ENCODE results near the gene RUBCN. TPM values are rescaled to one million over a fixed set of nuclear protein-coding genes. Genes with fewer than 3 reads are reported as not detected.

RUBCN gene
- total and polyA plus RNA-seq, 2 of the 13 experiments (the other 11 are each of a cell fraction or from before 2014, with no cell fraction given), result 5.2 to 8.1 TPM

DNA sequence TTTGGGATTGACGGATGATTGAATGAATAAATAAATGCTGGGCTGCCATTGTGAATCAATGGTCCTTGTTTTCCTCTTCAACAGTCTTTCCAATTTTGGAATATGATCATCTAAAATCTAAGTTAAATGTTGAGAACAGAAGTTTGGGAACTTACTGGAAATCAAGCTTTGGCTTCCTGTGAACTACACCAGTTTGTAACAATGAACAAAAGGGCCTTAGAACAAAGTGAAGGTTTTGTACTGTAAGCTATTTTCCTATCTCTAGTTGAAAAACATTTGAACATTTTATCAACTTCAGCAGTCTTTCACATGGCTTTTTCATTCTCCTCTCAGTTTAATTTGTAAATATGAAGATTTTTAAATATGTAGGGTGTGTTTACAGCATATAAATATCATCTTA lies 66.3 kb downstream of the RUBCN start:
- no peak for ATAC-seq
- Histone ChIP-seq H3K4me1 (ENCODE audit: insufficient read depth, low read length) (peaks cover 13% of the 10 kb centered on the region), H4K20me1 (ENCODE audit: insufficient read depth, low read length) (no peaks in the 10 kb centered on the region), H3K4me3 (replicated peaks in 1 of 3; ENCODE audit: insufficient read depth in 1 of 3, low read depth in 2 of 3, low read length in 3 of 3) (no peak overlapping the region), H3K79me2 (ENCODE audit: insufficient read depth, low read length) (no peaks in the 10 kb centered on the region), H2AFZ (ENCODE audit: low read length) (no peak overlapping the region), H3K27ac (ENCODE audit: extremely low read length, insufficient read depth, low read length) (no peak overlapping the region), H3K9me3 (ENCODE audit: low read length) (no peaks in the 10 kb centered on the region), H3K4me2 (ENCODE audit: low read depth, low read length) (no peak overlapping the region), H3K9ac (ENCODE audit: insufficient read depth, low read depth, low read length) (no peak overlapping the region), H3K27me3 (ENCODE audit: control insufficient read depth in 1 of 2, insufficient read depth in 2 of 2, low read length in 2 of 2) (no peaks in the 10 kb centered on the region), H3K36me3 (replicated peaks in 1 of 2; ENCODE audit: control insufficient read depth in 1 of 2, insufficient read depth in 2 of 2, low read length in 2 of 2) (peaks cover 0 to 8% of the 10 kb centered on the region in 2 experiments; a peak in 1 of 5 replicates)
- no peak for DNase-seq (ENCODE audit: low spot score)
- intact Hi-C loops (cut with micrococcal nuclease; ENCODE audit: unreplicated experiment), result no loop called here
- 97% methylated on average over 1 of the region's 1 CpG for WGBS (ENCODE audit: low lambda C conversion rate)
- no peak for TF ChIP-seq ZNF816 (CRISPR knock-in tag; IDR thresholded peaks at IDR 0.05; ENCODE audit: borderline replicate concordance)
- TF ChIP-seq, protein P1, sequence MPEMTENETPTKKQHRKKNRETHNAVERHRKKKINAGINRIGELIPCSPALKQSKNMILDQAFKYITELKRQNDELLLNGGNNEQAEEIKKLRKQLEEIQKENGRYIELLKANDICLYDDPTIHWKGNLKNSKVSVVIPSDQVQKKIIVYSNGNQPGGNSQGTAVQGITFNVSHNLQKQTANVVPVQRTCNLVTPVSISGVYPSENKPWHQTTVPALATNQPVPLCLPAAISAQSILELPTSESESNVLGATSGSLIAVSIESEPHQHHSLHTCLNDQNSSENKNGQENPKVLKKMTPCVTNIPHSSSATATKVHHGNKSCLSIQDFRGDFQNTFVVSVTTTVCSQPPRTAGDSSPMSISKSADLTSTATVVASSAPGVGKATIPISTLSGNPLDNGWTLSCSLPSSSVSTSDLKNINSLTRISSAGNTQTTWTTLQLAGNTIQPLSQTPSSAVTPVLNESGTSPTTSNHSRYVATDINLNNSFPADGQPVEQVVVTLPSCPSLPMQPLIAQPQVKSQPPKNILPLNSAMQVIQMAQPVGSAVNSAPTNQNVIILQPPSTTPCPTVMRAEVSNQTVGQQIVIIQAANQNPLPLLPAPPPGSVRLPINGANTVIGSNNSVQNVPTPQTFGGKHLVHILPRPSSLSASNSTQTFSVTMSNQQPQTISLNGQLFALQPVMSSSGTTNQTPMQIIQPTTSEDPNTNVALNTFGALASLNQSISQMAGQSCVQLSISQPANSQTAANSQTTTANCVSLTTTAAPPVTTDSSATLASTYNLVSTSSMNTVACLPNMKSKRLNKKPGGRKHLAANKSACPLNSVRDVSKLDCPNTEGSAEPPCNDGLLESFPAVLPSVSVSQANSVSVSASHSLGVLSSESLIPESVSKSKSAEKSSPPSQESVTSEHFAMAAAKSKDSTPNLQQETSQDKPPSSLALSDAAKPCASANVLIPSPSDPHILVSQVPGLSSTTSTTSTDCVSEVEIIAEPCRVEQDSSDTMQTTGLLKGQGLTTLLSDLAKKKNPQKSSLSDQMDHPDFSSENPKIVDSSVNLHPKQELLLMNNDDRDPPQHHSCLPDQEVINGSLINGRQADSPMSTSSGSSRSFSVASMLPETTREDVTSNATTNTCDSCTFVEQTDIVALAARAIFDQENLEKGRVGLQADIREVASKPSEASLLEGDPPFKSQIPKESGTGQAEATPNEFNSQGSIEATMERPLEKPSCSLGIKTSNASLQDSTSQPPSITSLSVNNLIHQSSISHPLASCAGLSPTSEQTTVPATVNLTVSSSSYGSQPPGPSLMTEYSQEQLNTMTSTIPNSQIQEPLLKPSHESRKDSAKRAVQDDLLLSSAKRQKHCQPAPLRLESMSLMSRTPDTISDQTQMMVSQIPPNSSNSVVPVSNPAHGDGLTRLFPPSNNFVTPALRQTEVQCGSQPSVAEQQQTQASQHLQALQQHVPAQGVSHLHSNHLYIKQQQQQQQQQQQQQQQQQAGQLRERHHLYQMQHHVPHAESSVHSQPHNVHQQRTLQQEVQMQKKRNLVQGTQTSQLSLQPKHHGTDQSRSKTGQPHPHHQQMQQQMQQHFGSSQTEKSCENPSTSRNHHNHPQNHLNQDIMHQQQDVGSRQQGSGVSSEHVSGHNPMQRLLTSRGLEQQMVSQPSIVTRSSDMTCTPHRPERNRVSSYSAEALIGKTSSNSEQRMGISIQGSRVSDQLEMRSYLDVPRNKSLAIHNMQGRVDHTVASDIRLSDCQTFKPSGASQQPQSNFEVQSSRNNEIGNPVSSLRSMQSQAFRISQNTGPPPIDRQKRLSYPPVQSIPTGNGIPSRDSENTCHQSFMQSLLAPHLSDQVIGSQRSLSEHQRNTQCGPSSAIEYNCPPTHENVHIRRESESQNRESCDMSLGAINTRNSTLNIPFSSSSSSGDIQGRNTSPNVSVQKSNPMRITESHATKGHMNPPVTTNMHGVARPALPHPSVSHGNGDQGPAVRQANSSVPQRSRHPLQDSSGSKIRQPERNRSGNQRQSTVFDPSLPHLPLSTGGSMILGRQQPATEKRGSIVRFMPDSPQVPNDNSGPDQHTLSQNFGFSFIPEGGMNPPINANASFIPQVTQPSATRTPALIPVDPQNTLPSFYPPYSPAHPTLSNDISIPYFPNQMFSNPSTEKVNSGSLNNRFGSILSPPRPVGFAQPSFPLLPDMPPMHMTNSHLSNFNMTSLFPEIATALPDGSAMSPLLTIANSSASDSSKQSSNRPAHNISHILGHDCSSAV (CRISPR knock-in tag; IDR thresholded peaks at IDR 0.05; ENCODE audit: borderline replicate concordance), result no peak
- no TSS peak for BruUV-seq (replicated peaks)
- no peak for FAIRE-seq
- in situ Hi-C loops (cut with HindIII; ENCODE audit: extremely low pct_ligation_motif_present, low pct_unique_long_range_greater_than_20kb), result loop anchor here (10.0 kb wide), 1 partner anchor 56 kb away; no protein-coding TSS in a partner anchor
- CTCF ChIA-PET (ENCODE audit: low intra/inter-chr PET ratio, low total read pairs), result no interaction called here
- POLR2A ChIA-PET, result no interaction called here
